PFSK-1 (cell line): ENCODE results near the gene AK2.

Source experiments
- FOXP2 ChIP-seq: optimal IDR thresholded peaks from 2 replicates; pipeline ENCODE3; 2011; ENCODE audit warnings: borderline replicate concordance, control low read depth, inconsistent platforms; ENCODE audit not compliant: insufficient read depth; ENCODE audit errors: extremely low read length, extremely low read depth
- POLR2AphosphoS5 ChIP-seq: IDR thresholded peaks from 2 replicates; pipeline ENCODE4 v1.6.1; 2012; ENCODE audit warnings: low read depth, mild to moderate bottlenecking, control low read depth, low read length, moderate library complexity
- REST ChIP-seq, 2 experiments: IDR thresholded peaks; 2 replicates each; pipeline versions ENCODE4 v1.6.1 to v1.8.0; 2011 to 2012; ENCODE audit warnings: low read depth in 2 of 2, low read length in 2 of 2, control low read depth in 1 of 2, inconsistent platforms in 1 of 2, mild to moderate bottlenecking in 1 of 2, moderate library complexity in 1 of 2; ENCODE audit not compliant: insufficient read depth in 1 of 2
- SIN3A ChIP-seq: IDR thresholded peaks from 2 replicates; pipeline ENCODE4 v1.6.1; 2012; ENCODE audit warnings: mild to moderate bottlenecking, low read length, moderate library complexity, borderline replicate concordance; ENCODE audit not compliant: insufficient read depth
- TAF1 ChIP-seq: IDR thresholded peaks from 2 replicates; pipeline ENCODE4 v1.6.1; 2012; ENCODE audit warnings: low read length, control low read depth, borderline replicate concordance; ENCODE audit not compliant: insufficient read depth

AK2 gene

GRCh38 chr1:33042831-33043230 lies 6.1 kb upstream of the AK2 start:
- TF ChIP-seq REST (IDR thresholded peaks at IDR 0.05; ENCODE audit: insufficient read depth in 1 of 2, low read depth in 2 of 2, low read length in 2 of 2) (no peak), FOXP2 (no peak), TAF1 (no peak), POLR2AphosphoS5 (no peak), SIN3A (no peak)

GRCh38 chr1:33041026-33041425 lies 4.3 kb upstream of the AK2 start:
- TF ChIP-seq FOXP2 (no peak), SIN3A (no peak), POLR2AphosphoS5 (no peak), REST (IDR thresholded peaks at IDR 0.05; ENCODE audit: insufficient read depth in 1 of 2, low read depth in 2 of 2, low read length in 2 of 2) (no peak), TAF1 (no peak)

- TF ChIP-seq POLR2AphosphoS5 (no peak), REST (IDR thresholded peaks at IDR 0.05; ENCODE audit: insufficient read depth in 1 of 2, low read depth in 2 of 2, low read length in 2 of 2) (no peak), TAF1 (no peak), SIN3A (no peak), FOXP2 (no peak)
These were observed 3.2 kb upstream of the AK2 start for GRCh38 chr1:33039840-33040239.

- no peak for TF ChIP-seq POLR2AphosphoS5
- TF ChIP-seq TAF1 = no peak
- TF ChIP-seq FOXP2 = no peak
- TF ChIP-seq REST (IDR thresholded peaks at IDR 0.05; ENCODE audit: insufficient read depth in 1 of 2, low read depth in 2 of 2, low read length in 2 of 2) = no peak
- no peak for TF ChIP-seq SIN3A
These were observed 595 bp downstream of the AK2 start for GRCh38 chr1:33036051-33036525.

GRCh38 chr1:33032126-33032869 lies 4.4 kb downstream of the AK2 start:
- TF ChIP-seq POLR2AphosphoS5 (no peak), TAF1 (no peak), FOXP2 (no peak), SIN3A (no peak), REST (IDR thresholded peaks at IDR 0.05; ENCODE audit: insufficient read depth in 1 of 2, low read depth in 2 of 2, low read length in 2 of 2) (no peak)
